ENCODE results near the gene SOX14.

- TF ChIP-seq EP300 (IDR thresholded peaks at IDR 0.05; ENCODE audit: low read depth), result no peak
- TF ChIP-seq, protein P1, sequence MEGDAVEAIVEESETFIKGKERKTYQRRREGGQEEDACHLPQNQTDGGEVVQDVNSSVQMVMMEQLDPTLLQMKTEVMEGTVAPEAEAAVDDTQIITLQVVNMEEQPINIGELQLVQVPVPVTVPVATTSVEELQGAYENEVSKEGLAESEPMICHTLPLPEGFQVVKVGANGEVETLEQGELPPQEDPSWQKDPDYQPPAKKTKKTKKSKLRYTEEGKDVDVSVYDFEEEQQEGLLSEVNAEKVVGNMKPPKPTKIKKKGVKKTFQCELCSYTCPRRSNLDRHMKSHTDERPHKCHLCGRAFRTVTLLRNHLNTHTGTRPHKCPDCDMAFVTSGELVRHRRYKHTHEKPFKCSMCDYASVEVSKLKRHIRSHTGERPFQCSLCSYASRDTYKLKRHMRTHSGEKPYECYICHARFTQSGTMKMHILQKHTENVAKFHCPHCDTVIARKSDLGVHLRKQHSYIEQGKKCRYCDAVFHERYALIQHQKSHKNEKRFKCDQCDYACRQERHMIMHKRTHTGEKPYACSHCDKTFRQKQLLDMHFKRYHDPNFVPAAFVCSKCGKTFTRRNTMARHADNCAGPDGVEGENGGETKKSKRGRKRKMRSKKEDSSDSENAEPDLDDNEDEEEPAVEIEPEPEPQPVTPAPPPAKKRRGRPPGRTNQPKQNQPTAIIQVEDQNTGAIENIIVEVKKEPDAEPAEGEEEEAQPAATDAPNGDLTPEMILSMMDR (IDR thresholded peaks at IDR 0.05), result no peak
- TF ChIP-seq POLR2A (IDR thresholded peaks at IDR 0.05), result no peak
- no peak for TF ChIP-seq POLR2AphosphoS5 (IDR thresholded peaks at IDR 0.05)
Measured at GRCh38 chr3:137761563-137762503, 2.3 kb upstream of the SOX14 start.
